ENCODE results near the gene KCND3. TPM values are rescaled to one million over a fixed set of nuclear protein-coding genes. Genes with fewer than 3 reads are reported as not detected.

The KCND3 gene
- polyA plus RNA-seq, 1 donor from 2014 or later = 7.8 TPM

GRCh38 chr1:111776391-111776790 is 213.1 kb downstream of the KCND3 start:
- TF ChIP-seq RAD21 (conservative IDR thresholded peaks at IDR 0.05) (no peak), EZH2 (IDR thresholded peaks at IDR 0.05; ENCODE audit: borderline replicate concordance, insufficient read depth, low read length, poor library complexity, severe bottlenecking) (no peak), EP300 (conservative IDR thresholded peaks at IDR 0.05; ENCODE audit: poor library complexity, severe bottlenecking) (no peak), TAF1 (IDR thresholded peaks at IDR 0.05; ENCODE audit: low read depth) (no peak), POLR2AphosphoS5 (IDR thresholded peaks at IDR 0.05) (no peak), SMC3 (conservative IDR thresholded peaks at IDR 0.05; ENCODE audit: poor library complexity) (no peak), MXI1 (conservative IDR thresholded peaks at IDR 0.05; ENCODE audit: poor library complexity, severe bottlenecking) (no peak), REST (IDR thresholded peaks at IDR 0.05; ENCODE audit: borderline replicate concordance) (no peak)
- TF ChIP-seq, protein P1, sequence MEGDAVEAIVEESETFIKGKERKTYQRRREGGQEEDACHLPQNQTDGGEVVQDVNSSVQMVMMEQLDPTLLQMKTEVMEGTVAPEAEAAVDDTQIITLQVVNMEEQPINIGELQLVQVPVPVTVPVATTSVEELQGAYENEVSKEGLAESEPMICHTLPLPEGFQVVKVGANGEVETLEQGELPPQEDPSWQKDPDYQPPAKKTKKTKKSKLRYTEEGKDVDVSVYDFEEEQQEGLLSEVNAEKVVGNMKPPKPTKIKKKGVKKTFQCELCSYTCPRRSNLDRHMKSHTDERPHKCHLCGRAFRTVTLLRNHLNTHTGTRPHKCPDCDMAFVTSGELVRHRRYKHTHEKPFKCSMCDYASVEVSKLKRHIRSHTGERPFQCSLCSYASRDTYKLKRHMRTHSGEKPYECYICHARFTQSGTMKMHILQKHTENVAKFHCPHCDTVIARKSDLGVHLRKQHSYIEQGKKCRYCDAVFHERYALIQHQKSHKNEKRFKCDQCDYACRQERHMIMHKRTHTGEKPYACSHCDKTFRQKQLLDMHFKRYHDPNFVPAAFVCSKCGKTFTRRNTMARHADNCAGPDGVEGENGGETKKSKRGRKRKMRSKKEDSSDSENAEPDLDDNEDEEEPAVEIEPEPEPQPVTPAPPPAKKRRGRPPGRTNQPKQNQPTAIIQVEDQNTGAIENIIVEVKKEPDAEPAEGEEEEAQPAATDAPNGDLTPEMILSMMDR (IDR thresholded peaks at IDR 0.05; ENCODE audit: poor library complexity, severe bottlenecking) = no peak
- H4K20me1 ChIP-seq (ENCODE audit: insufficient read depth) = no peaks in the 10 kb centered on the region
- no peaks in the 10 kb centered on the region for H3K36me3 ChIP-seq (ENCODE audit: insufficient read depth, low read length)
- no peaks in the 10 kb centered on the region for H3K79me2 ChIP-seq (replicated peaks; ENCODE audit: insufficient read depth, low read length)
- H3K4me2 ChIP-seq (ENCODE audit: low read length) = no peak overlapping the region
- no peaks in the 10 kb centered on the region for H3K9me2 ChIP-seq (ENCODE audit: insufficient read depth, low read length)
- no peak overlapping the region for H3K4me3 ChIP-seq (ENCODE audit: low read length)
- no peaks in the 10 kb centered on the region for H3K9me3 ChIP-seq (ENCODE audit: low read length)
- H3K27ac ChIP-seq (ENCODE audit: low read length) = no peak overlapping the region
- H2AFZ ChIP-seq (ENCODE audit: low read depth, low read length) = no peak overlapping the region
- no peaks in the 10 kb centered on the region for H3F3A ChIP-seq (ENCODE audit: insufficient read depth, low read length, poor library complexity, severe bottlenecking)
- no peaks in the 10 kb centered on the region for H3K27me3 ChIP-seq (ENCODE audit: insufficient read depth, low read depth, low read length)
- H3K9ac ChIP-seq (ENCODE audit: low read length) = no peak overlapping the region

GRCh38 chr1:111775966-111776365 is 213.5 kb downstream of the KCND3 start:
- no peaks in the 10 kb centered on the region for H3K79me2 ChIP-seq (replicated peaks; ENCODE audit: insufficient read depth, low read length)
- no peak for TF ChIP-seq RAD21 (conservative IDR thresholded peaks at IDR 0.05)
- TF ChIP-seq POLR2AphosphoS5 (IDR thresholded peaks at IDR 0.05) = no peak
- no peak for TF ChIP-seq EZH2 (IDR thresholded peaks at IDR 0.05; ENCODE audit: borderline replicate concordance, insufficient read depth, low read length, poor library complexity, severe bottlenecking)
- TF ChIP-seq MXI1 (conservative IDR thresholded peaks at IDR 0.05; ENCODE audit: poor library complexity, severe bottlenecking) = no peak
- TF ChIP-seq, protein P1 (IDR thresholded peaks at IDR 0.05; ENCODE audit: poor library complexity, severe bottlenecking) = no peak
- TF ChIP-seq SMC3 (conservative IDR thresholded peaks at IDR 0.05; ENCODE audit: poor library complexity) = no peak
- no peak for TF ChIP-seq EP300 (conservative IDR thresholded peaks at IDR 0.05; ENCODE audit: poor library complexity, severe bottlenecking)
- TF ChIP-seq TAF1 (IDR thresholded peaks at IDR 0.05; ENCODE audit: low read depth) = no peak
- TF ChIP-seq REST (IDR thresholded peaks at IDR 0.05; ENCODE audit: borderline replicate concordance) = no peak
- no peaks in the 10 kb centered on the region for H3F3A ChIP-seq (ENCODE audit: insufficient read depth, low read length, poor library complexity, severe bottlenecking)
- H3K27ac ChIP-seq (ENCODE audit: low read length) = no peak overlapping the region
- H4K20me1 ChIP-seq (ENCODE audit: insufficient read depth) = no peaks in the 10 kb centered on the region
- no peak overlapping the region for H3K9ac ChIP-seq (ENCODE audit: low read length)
- H3K4me2 ChIP-seq (ENCODE audit: low read length) = no peak overlapping the region
- H3K9me3 ChIP-seq (ENCODE audit: low read length) = no peaks in the 10 kb centered on the region
- H3K27me3 ChIP-seq (ENCODE audit: insufficient read depth, low read depth, low read length) = no peaks in the 10 kb centered on the region
- H3K36me3 ChIP-seq (ENCODE audit: insufficient read depth, low read length) = no peaks in the 10 kb centered on the region
- no peak overlapping the region for H2AFZ ChIP-seq (ENCODE audit: low read depth, low read length)
- H3K9me2 ChIP-seq (ENCODE audit: insufficient read depth, low read length) = no peaks in the 10 kb centered on the region
- H3K4me3 ChIP-seq (ENCODE audit: low read length) = no peak overlapping the region
